OCI-LY7 (cell line): Measurements from ENCODE around the gene RHBDL1. TPM values are rescaled to one million over a fixed set of nuclear protein-coding genes. Genes with fewer than 3 reads are reported as not detected.

ENCODE experiments used
- BruUV-seq: library from RNA; stranded (reverse); fragments of 400-500 nt; replicated peaks from 2 replicates; lab custom pipeline; 2021; lab: Mats Ljungman, UMichigan
- CTCF ChIA-PET: fragments of 300-600 bp; sonication (Branson Sonifier 250); formaldehyde crosslinking; loops from one replicate; lab custom pipeline; 2022; ENCODE audit warnings: antibody characterized with exemption; ENCODE audit not compliant: unreplicated experiment; lab: Charles Lee
- POLR2A ChIA-PET: fragments of 300-600 bp; sonication (Branson Sonifier 250); formaldehyde crosslinking; loops from one replicate; lab custom pipeline; 2022; ENCODE audit warnings: antibody characterized with exemption; lab: Charles Lee
- DNase-seq: peaks from one replicate; pipeline ENCODE4 v3.0.0-alpha.2; 2015; ENCODE audit warnings: low spot score
- H2AFZ ChIP-seq: fragments of 200-600 bp; sonication (generic), shearing (Covaris generic); 2 replicates; pipeline ENCODE4 v1.6.1; 2014; ENCODE audit warnings: mild to moderate bottlenecking, antibody characterized with exemption, low read length, moderate library complexity
- H3K27ac ChIP-seq: fragments of 200-600 bp; sonication (generic); 2 replicates; pipeline ENCODE4 v1.5.1; 2014; ENCODE audit warnings: mixed run types, low read depth, mild to moderate bottlenecking, moderate library complexity, low read length, inconsistent platforms; ENCODE audit not compliant: poor library complexity, severe bottlenecking
- H3K36me3 ChIP-seq: fragments of 200-600 bp; sonication (generic); 2 replicates; pipeline ENCODE4 v1.6.1; 2014; ENCODE audit warnings: mild to moderate bottlenecking, antibody characterized with exemption, low read length, moderate library complexity, mixed read lengths; ENCODE audit not compliant: insufficient read depth
- H3K4me1 ChIP-seq: fragments of 200-600 bp; sonication (generic); 2 replicates; pipeline ENCODE4 v1.5.1; 2014; ENCODE audit warnings: mild to moderate bottlenecking, low read length; ENCODE audit not compliant: insufficient read depth, poor library complexity, severe bottlenecking
- H3K4me2 ChIP-seq: fragments of 200-600 bp; sonication (generic); 2 replicates; pipeline ENCODE4 v1.6.1; 2014; ENCODE audit warnings: mild to moderate bottlenecking, low read length
- H3K4me3 ChIP-seq: fragments of 200-600 bp; sonication (generic); 2 replicates; pipeline ENCODE4 v1.5.1; 2014; ENCODE audit warnings: mild to moderate bottlenecking, low read depth, low read length; ENCODE audit not compliant: poor library complexity, severe bottlenecking
- H3K79me2 ChIP-seq: fragments of 200-600 bp; sonication (generic); 2 replicates; pipeline ENCODE4 v1.6.1; 2016; ENCODE audit warnings: low read depth, mild to moderate bottlenecking, low read length, moderate library complexity, mixed read lengths; ENCODE audit not compliant: insufficient read depth
- H3K9me2 ChIP-seq: fragments of 200-600 bp; sonication (generic); 2 replicates; pipeline ENCODE4 v1.6.1; 2016; ENCODE audit warnings: mild to moderate bottlenecking, low read length, mixed read lengths; ENCODE audit not compliant: insufficient read depth
- H3K9me3 ChIP-seq: fragments of 200-600 bp; sonication (generic); 2 replicates; pipeline ENCODE4 v1.6.1; 2014; ENCODE audit warnings: mild to moderate bottlenecking, mixed run types, low read length, mixed read lengths
- H4K20me1 ChIP-seq: fragments of 200-600 bp; sonication (generic); 2 replicates; pipeline ENCODE4 v1.6.1; 2014; ENCODE audit warnings: mild to moderate bottlenecking, antibody characterized with exemption, low read length, moderate library complexity, mixed read lengths; ENCODE audit not compliant: insufficient read depth
- CTCF ChIP-seq: fragments of 200-600 bp; sonication (generic); conservative IDR thresholded peaks from 2 replicates; pipeline ENCODE4 v1.5.1; 2014; ENCODE audit warnings: mild to moderate bottlenecking, antibody characterized with exemption, low read length, moderate library complexity, mixed read lengths
- EZH2phosphoT487 ChIP-seq: fragments of 200-600 bp; sonication (generic); IDR thresholded peaks from 2 replicates; pipeline ENCODE4 v1.6.1; 2018; ENCODE audit warnings: low read depth, borderline replicate concordance, mild to moderate bottlenecking, mixed run types, antibody characterized with exemption, low read length, moderate library complexity, mixed read lengths
- intact Hi-C: fragments of 100-400 bp; cut with micrococcal nuclease; formaldehyde crosslinking; loops from one replicate; pipeline ENCODE4 v1.10.0; 2022; ENCODE audit not compliant: unreplicated experiment
- total RNA-seq, 2 experiments: library from RNA; depleted of rRNA in 1 of 2; stranded (reverse); fragments of >200 nt in 1 of 2; shearing (Covaris generic) in 1 of 2; gene quantifications; 2 replicates each; pipeline ENCODE4 v1.2.3, GENCODE V29; 2014 to 2022

The RHBDL1 gene
- total RNA-seq, 2 experiments from 2014 or later: 4.2 TPM

DNA sequence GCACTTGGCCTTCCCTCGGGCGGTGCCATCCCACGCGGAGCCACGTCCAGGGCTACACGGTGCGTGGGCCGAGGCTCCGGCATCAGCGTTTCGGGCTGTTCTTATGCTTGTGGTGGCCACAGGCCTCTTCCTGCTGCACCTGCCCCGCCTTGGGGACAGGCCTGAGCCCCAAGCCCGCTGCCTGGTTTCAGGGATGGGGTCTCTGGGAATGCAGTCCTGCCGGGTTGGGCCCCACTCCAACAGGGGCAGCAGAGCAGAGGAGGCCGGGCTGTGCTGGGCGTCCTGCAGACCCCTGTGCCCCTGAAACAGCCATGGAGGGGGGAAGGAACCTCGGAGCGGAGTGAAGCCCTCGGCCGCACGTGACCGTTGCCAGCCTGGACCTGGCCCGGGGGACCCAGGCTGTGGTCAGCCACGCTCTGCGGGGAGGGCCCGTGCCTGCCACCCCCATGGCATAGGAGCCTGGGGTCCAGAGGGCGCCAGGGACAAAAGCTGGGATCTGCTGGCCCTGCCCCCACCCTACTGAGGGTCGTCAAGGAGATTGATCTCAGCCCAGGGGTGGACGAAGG is 45.1 kb upstream of the RHBDL1 start:
- no peak overlapping the region for H3K27ac ChIP-seq
- H3K36me3 ChIP-seq: peaks cover 8% of the 10 kb centered on the region; the same call in 1 of the 2 replicates
- peaks cover 6% of the 10 kb centered on the region for H3K4me1 ChIP-seq
- POLR2A ChIA-PET: no interaction called here
- CTCF ChIA-PET: no interaction called here
- no peak for DNase-seq
- H3K9me2 ChIP-seq: no peaks in the 10 kb centered on the region
- intact Hi-C loops: no loop called here
- no peak overlapping the region for H3K4me3 ChIP-seq
- no TSS peak for BruUV-seq
- H3K9me3 ChIP-seq: no peaks in the 10 kb centered on the region
- H3K79me2 ChIP-seq: peaks cover 2% of the 10 kb centered on the region; the same call in 1 of the 2 replicates
- TF ChIP-seq CTCF (no peak), EZH2phosphoT487 (no peak)
- H4K20me1 ChIP-seq: no peaks in the 10 kb centered on the region
- no peak overlapping the region for H2AFZ ChIP-seq
- no peak overlapping the region for H3K4me2 ChIP-seq

DNA sequence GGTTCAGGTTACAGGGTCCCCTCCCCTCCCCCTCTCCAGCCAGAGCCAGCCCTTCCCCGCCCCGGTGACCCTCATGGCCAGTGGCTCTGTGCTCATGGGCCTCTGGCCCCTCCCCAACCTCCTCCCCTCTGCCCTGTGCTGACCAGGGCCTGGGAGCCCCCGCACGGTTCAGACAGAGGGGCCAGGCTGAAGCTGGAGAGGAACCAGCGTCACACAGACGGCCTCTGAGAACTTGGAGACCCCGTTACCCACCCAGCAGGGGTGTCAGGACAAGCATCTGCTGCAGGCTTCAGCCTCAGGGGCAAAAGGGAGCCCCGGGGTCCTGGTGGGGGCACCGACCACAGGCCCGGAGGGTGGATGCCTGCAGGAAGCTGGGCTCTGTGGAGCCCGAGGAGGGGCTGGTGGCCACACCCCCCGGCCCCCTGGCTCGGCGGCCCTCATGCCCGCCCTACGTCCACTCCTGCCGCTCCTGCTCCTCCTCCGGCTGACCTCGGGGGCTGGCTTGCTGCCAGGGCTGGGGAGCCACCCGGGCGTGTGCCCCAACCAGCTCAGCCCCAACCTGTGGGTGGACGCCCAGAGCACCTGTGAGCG is 44.6 kb upstream of the RHBDL1 start, which contains the start of gene WFIKKN1:
TSS of gene WFIKKN1 (plus strand) at position 171 of the 591 bp plus-strand sequence. CDS start at position 440, 269 bp downstream.
- CTCF ChIA-PET: no interaction called here
- intact Hi-C loops: no loop called here
- no peak within 1 kb of the TSS for H2AFZ ChIP-seq
- H3K79me2 ChIP-seq: peaks cover 8% of the 10 kb centered on the region; the same call in 1 of the 2 replicates
- peaks cover 7% of the 10 kb centered on the region for H3K4me1 ChIP-seq
- no peak within 1 kb of the TSS for H3K4me2 ChIP-seq
- BruUV-seq: no TSS peak
- DNase-seq: no peak
- H3K9me2 ChIP-seq: no peaks in the 10 kb centered on the region
- H3K27ac ChIP-seq: no peak within 1 kb of the TSS
- no peaks in the 10 kb centered on the region for H3K9me3 ChIP-seq
- H4K20me1 ChIP-seq: no peaks in the 10 kb centered on the region
- TF ChIP-seq EZH2phosphoT487 (no peak), CTCF (no peak)
- POLR2A ChIA-PET: no interaction called here
- H3K4me3 ChIP-seq: no peak within 1 kb of the TSS
- peaks cover 8% of the 10 kb centered on the region; the same call in 1 of the 2 replicates for H3K36me3 ChIP-seq

DNA sequence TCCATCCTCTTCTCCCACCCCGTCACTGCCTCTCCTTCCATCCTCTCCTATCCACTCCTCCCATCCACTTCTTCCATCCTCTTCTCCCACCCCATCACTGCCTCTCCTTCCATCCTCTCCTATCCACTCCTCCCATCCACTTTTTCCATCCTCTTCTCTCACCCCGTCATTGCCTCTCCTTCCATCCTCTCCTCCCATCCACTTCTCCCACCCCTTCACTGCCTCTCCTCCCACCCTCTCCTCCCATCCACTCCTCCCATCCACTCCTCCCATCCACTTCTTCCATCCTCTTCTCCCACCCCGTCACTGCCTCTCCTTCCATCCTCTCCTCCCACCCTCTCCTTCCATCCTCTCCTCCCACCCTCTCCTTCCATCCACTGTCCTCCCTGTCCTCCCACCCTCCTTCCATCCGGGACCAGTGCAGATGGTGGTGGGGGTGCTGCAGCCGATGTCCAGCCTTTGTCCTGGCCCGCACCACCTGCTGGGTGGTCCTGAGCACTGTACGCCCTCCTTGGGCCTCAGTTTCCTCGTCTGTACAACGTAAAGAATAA is 43.6 kb upstream of the RHBDL1 start:
- POLR2A ChIA-PET: no interaction called here
- H3K27ac ChIP-seq: no peak overlapping the region
- H2AFZ ChIP-seq: no peak overlapping the region
- H3K4me2 ChIP-seq: no peak overlapping the region
- peaks cover 8% of the 10 kb centered on the region; the same call in 1 of the 2 replicates for H3K36me3 ChIP-seq
- intact Hi-C loops: no loop called here
- peaks cover 8% of the 10 kb centered on the region; the same call in 1 of the 2 replicates for H3K79me2 ChIP-seq
- H3K9me3 ChIP-seq: no peaks in the 10 kb centered on the region
- no peaks in the 10 kb centered on the region for H3K9me2 ChIP-seq
- TF ChIP-seq EZH2phosphoT487: no peak
- H4K20me1 ChIP-seq: no peaks in the 10 kb centered on the region
- DNase-seq: no peak
- CTCF ChIA-PET: no interaction called here
- BruUV-seq: no TSS peak
- H3K4me3 ChIP-seq: no peak overlapping the region
- peaks cover 7% of the 10 kb centered on the region for H3K4me1 ChIP-seq
